Measurements from ENCODE around the gene DUSP9. TPM values are rescaled to one million over a fixed set of nuclear protein-coding genes. Genes with fewer than 3 reads are reported as not detected.
A peak's percentile ranks its signal among the peaks of the same experiment; 100 is the strongest.
"Not testable (repeated sequence)": the region's sequence is repeated elsewhere in the genome, so short reads cannot be mapped to it uniquely, and the experiment has no call there.

DUSP9 gene
- total RNA-seq, 2 experiments from 2014 or later, result 0.36 TPM; not detected in 1

- Mint-ChIP-seq H3K4me1 (ENCODE audit: low read depth) (peaks cover 4% of the 10 kb centered on the region), H3K27me3 (ENCODE audit: low read depth) (peaks cover 12% of the 10 kb centered on the region), H3K27ac (no peak overlapping the region), H3K36me3 (ENCODE audit: low read depth) (no peaks in the 10 kb centered on the region), H3K4me3 (peak overlapping the region; percentile 2), H3K9me3 (no peaks in the 10 kb centered on the region)
- intact Hi-C loops (cut with micrococcal nuclease), result no loop called here
- CTCF ChIA-PET, result no interaction called here
- no peak for DNase-seq
Measured at GRCh38 chrX:153674219-153674851, 27.3 kb downstream of the DUSP9 start.

GRCh38 chrX:153681175-153681574, 34.2 kb downstream of the DUSP9 start:
- CTCF ChIA-PET, result no interaction called here
- Mint-ChIP-seq H3K9me3 (no peaks in the 10 kb centered on the region), H3K4me3 (no peak overlapping the region), H3K27ac (no peak overlapping the region), H3K4me1 (ENCODE audit: low read depth) (no peaks in the 10 kb centered on the region), H3K36me3 (ENCODE audit: low read depth) (no peaks in the 10 kb centered on the region), H3K27me3 (ENCODE audit: low read depth) (no peaks in the 10 kb centered on the region)
- no peak for DNase-seq
- intact Hi-C loops (cut with micrococcal nuclease), result no loop called here

- intact Hi-C loops (cut with micrococcal nuclease); H3K27me3 Mint-ChIP-seq (ENCODE audit: low read depth); H3K4me3 Mint-ChIP-seq; H3K27ac Mint-ChIP-seq; DNase-seq; H3K4me1 Mint-ChIP-seq (ENCODE audit: low read depth); H3K36me3 Mint-ChIP-seq (ENCODE audit: low read depth); H3K9me3 Mint-ChIP-seq: not testable (repeated sequence)
- CTCF ChIA-PET, result interaction anchor here (0.7 to 2.5 kb wide), 2 partner anchors 16 to 741 kb away, joined by 3 to 6 read pairs; no protein-coding TSS in a partner anchor
Measured at GRCh38 chrX:153683486-153683885, 36.5 kb downstream of the DUSP9 start.

- intact Hi-C loops (cut with micrococcal nuclease), result no loop called here
- Mint-ChIP-seq H3K4me1 (ENCODE audit: low read depth) (no peaks in the 10 kb centered on the region), H3K36me3 (ENCODE audit: low read depth) (no peaks in the 10 kb centered on the region), H3K27ac (no peak overlapping the region), H3K9me3 (no peaks in the 10 kb centered on the region), H3K4me3 (no peak overlapping the region), H3K27me3 (ENCODE audit: low read depth) (peaks cover 2% of the 10 kb centered on the region)
- CTCF ChIA-PET, result interaction anchor here (1.1 to 2.5 kb wide), 2 partner anchors 17 to 23 kb away, joined by 3 to 6 read pairs; no protein-coding TSS in a partner anchor
- DNase-seq, result no peak
Measured at GRCh38 chrX:153684467-153685155, 37.6 kb downstream of the DUSP9 start.

- Mint-ChIP-seq H3K27ac (no peak overlapping the region), H3K27me3 (ENCODE audit: low read depth) (peaks cover 2% of the 10 kb centered on the region), H3K36me3 (ENCODE audit: low read depth) (no peaks in the 10 kb centered on the region), H3K4me1 (ENCODE audit: low read depth) (no peaks in the 10 kb centered on the region), H3K4me3 (no peak overlapping the region), H3K9me3 (no peaks in the 10 kb centered on the region)
- no peak for DNase-seq
- intact Hi-C loops (cut with micrococcal nuclease), result no loop called here
- CTCF ChIA-PET, result interaction anchor here (1.1 to 2.5 kb wide), 2 partner anchors 17 to 23 kb away, joined by 3 to 6 read pairs; no protein-coding TSS in a partner anchor
Measured at GRCh38 chrX:153685156-153685536, 38.1 kb downstream of the DUSP9 start.

GRCh38 chrX:153685751-153686696, 39.0 kb downstream of the DUSP9 start:
- Mint-ChIP-seq H3K4me1 (ENCODE audit: low read depth) (no peaks in the 10 kb centered on the region), H3K36me3 (ENCODE audit: low read depth) (no peaks in the 10 kb centered on the region), H3K4me3 (no peak overlapping the region), H3K27ac (no peak overlapping the region), H3K9me3 (no peaks in the 10 kb centered on the region), H3K27me3 (ENCODE audit: low read depth) (peaks cover 4% of the 10 kb centered on the region)
- intact Hi-C loops (cut with micrococcal nuclease), result loop anchor here (2.0 kb wide), 1 partner anchor 69 kb away; no protein-coding TSS in a partner anchor
- CTCF ChIA-PET, result interaction anchor here (0.9 to 2.5 kb wide), 6 partner anchors 10 to 261 kb away, joined by 3 to 6 read pairs (median 3); no protein-coding TSS in a partner anchor
- DNase-seq, result no peak

GRCh38 chrX:153686711-153687110, 39.7 kb downstream of the DUSP9 start:
- Mint-ChIP-seq H3K36me3 (ENCODE audit: low read depth) (no peaks in the 10 kb centered on the region), H3K27ac (no peak overlapping the region), H3K4me1 (ENCODE audit: low read depth) (no peaks in the 10 kb centered on the region), H3K4me3 (no peak overlapping the region), H3K9me3 (no peaks in the 10 kb centered on the region), H3K27me3 (ENCODE audit: low read depth) (peaks cover 4% of the 10 kb centered on the region)
- CTCF ChIA-PET, result interaction anchor here (0.5 to 2.1 kb wide), 6 partner anchors 11 to 857 kb away, joined by 3 to 5 read pairs (median 3); no protein-coding TSS in a partner anchor
- intact Hi-C loops (cut with micrococcal nuclease), result loop anchor here (1.0 to 2.0 kb wide), 2 partner anchors 22 to 68 kb away; no protein-coding TSS in a partner anchor
- DNase-seq, result no peak

- DNase-seq, result peak; percentile 42
- CTCF ChIA-PET, result interaction anchor here (0.5 to 2.1 kb wide), 6 partner anchors 12 to 856 kb away, joined by 3 to 5 read pairs (median 3); no protein-coding TSS in a partner anchor
- Mint-ChIP-seq H3K9me3 (no peaks in the 10 kb centered on the region), H3K36me3 (ENCODE audit: low read depth) (no peaks in the 10 kb centered on the region), H3K4me3 (peak within 1 kb of the TSS; percentile 61), H3K4me1 (ENCODE audit: low read depth) (no peaks in the 10 kb centered on the region), H3K27me3 (ENCODE audit: low read depth) (peaks cover 4% of the 10 kb centered on the region), H3K27ac (no peak within 1 kb of the TSS)
- intact Hi-C loops (cut with micrococcal nuclease), result loop anchor here (1.0 to 2.0 kb wide), 2 partner anchors 21 to 67 kb away; no protein-coding TSS in a partner anchor
Measured at GRCh38 chrX:153687121-153688039, 40.4 kb downstream of the DUSP9 start, which contains the start of gene SLC6A8. SLC6A8 (plus strand) TSS chrX:153687926; CDS start chrX:153688575, 649 bp downstream.

- no peaks in the 10 kb centered on the region for H3K9me3 Mint-ChIP-seq
- H3K4me1 Mint-ChIP-seq (ENCODE audit: low read depth), result no peaks in the 10 kb centered on the region
- no peak overlapping the region for H3K27ac Mint-ChIP-seq
- no peak for DNase-seq
- no peaks in the 10 kb centered on the region for H3K36me3 Mint-ChIP-seq (ENCODE audit: low read depth)
- CTCF ChIA-PET, result interaction anchor here (2.1 kb wide), 1 partner anchor 20 kb away, joined by 5 read pairs; no protein-coding TSS in a partner anchor
- no peak overlapping the region for H3K4me3 Mint-ChIP-seq
- peaks cover 4% of the 10 kb centered on the region for H3K27me3 Mint-ChIP-seq (ENCODE audit: low read depth)
- intact Hi-C loops (cut with micrococcal nuclease), result no loop called here
Measured at GRCh38 chrX:153688071-153688470, 41.1 kb downstream of the DUSP9 start.

GRCh38 chrX:153688506-153688905, 41.5 kb downstream of the DUSP9 start:
- no peaks in the 10 kb centered on the region for H3K36me3 Mint-ChIP-seq (ENCODE audit: low read depth)
- intact Hi-C loops (cut with micrococcal nuclease), result no loop called here
- no peak overlapping the region for H3K4me3 Mint-ChIP-seq
- no peaks in the 10 kb centered on the region for H3K9me3 Mint-ChIP-seq
- no peak for DNase-seq
- CTCF ChIA-PET, result no interaction called here
- peaks cover 4% of the 10 kb centered on the region for H3K27me3 Mint-ChIP-seq (ENCODE audit: low read depth)
- no peak overlapping the region for H3K27ac Mint-ChIP-seq
- no peaks in the 10 kb centered on the region for H3K4me1 Mint-ChIP-seq (ENCODE audit: low read depth)

GRCh38 chrX:153688911-153689590, 42.0 kb downstream of the DUSP9 start:
- Mint-ChIP-seq H3K4me3 (no peak overlapping the region), H3K27ac (no peak overlapping the region), H3K9me3 (no peaks in the 10 kb centered on the region), H3K36me3 (ENCODE audit: low read depth) (no peaks in the 10 kb centered on the region), H3K27me3 (ENCODE audit: low read depth) (peaks cover 4% of the 10 kb centered on the region), H3K4me1 (ENCODE audit: low read depth) (no peaks in the 10 kb centered on the region)
- CTCF ChIA-PET, result no interaction called here
- no peak for DNase-seq
- intact Hi-C loops (cut with micrococcal nuclease), result no loop called here
